ENCODE measurements around the gene PIGV.

GRCh38 chr1:26788515-26788785 lies 700 bp downstream of the PIGV start:
- TF ChIP-seq CTCF (IDR thresholded peaks at IDR 0.05) (no peak), POLR2A (IDR thresholded peaks at IDR 0.05) (no peak)

Data from ovary (tissue), 3 donors.